Fibroblast of lung (primary cell): ENCODE data around the gene C1QTNF5.

Experiments used
- EZH2 ChIP-seq: IDR thresholded peaks from 2 replicates; pipeline ENCODE4 v1.5.1; 2012; ENCODE audit warnings: low read length, control low read depth, mild to moderate bottlenecking; ENCODE audit errors: missing control alignments
- TF ChIP-seq, protein P1 (sequence below), 2 donors: IDR thresholded peaks in 1 of 2; conservative IDR thresholded peaks in 1 of 2; 1 replicate in 1 of 2; 2 replicates in 1 of 2; pipeline ENCODE4 v1.5.1; 2011 to 2012; ENCODE audit warnings: low read length in 2 of 2, control low read depth in 1 of 2, inconsistent platforms in 1 of 2, low read depth in 1 of 2, mild to moderate bottlenecking in 1 of 2

DNA sequence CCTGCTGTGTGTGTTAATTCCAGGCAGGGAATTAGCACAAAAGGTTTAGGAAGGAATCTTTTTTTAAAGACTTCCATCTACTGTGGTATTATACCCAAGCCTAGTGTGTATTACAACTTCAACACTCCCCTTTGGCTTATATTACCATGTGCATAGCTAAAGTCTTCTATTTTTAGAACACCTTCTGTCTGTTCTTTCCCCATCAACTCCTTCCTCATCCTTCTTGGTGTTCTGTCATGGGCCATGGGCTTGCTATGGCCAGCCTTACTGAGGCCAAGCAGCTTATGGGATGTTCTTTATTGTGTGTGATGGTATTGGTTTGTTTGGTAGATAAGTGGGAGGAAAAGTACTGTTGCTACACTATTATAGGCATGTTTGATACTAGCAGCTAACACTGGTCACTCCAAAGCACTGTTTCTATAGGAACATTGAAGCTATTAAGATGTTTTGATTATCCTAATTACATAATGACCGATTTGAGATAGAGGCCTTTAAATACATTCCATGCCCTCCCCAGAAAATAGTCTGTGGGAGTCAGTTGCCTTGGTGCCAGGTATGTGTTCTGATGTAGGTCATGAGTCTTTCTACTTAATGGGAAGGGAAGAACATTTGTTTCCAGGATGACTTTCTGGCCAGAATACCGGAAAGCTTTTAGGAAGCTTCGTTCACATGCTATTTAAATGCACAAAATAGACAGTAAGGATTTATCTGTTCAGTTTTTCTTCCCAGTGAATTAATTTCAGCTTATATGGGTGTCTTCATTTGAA, 40.3 kb downstream of the C1QTNF5 start:
- TF ChIP-seq, protein P1, sequence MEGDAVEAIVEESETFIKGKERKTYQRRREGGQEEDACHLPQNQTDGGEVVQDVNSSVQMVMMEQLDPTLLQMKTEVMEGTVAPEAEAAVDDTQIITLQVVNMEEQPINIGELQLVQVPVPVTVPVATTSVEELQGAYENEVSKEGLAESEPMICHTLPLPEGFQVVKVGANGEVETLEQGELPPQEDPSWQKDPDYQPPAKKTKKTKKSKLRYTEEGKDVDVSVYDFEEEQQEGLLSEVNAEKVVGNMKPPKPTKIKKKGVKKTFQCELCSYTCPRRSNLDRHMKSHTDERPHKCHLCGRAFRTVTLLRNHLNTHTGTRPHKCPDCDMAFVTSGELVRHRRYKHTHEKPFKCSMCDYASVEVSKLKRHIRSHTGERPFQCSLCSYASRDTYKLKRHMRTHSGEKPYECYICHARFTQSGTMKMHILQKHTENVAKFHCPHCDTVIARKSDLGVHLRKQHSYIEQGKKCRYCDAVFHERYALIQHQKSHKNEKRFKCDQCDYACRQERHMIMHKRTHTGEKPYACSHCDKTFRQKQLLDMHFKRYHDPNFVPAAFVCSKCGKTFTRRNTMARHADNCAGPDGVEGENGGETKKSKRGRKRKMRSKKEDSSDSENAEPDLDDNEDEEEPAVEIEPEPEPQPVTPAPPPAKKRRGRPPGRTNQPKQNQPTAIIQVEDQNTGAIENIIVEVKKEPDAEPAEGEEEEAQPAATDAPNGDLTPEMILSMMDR (conservative IDR thresholded peaks at IDR 0.05 in 1 of 2, IDR thresholded peaks at IDR 0.05 in 1 of 2; ENCODE audit: low read depth in 1 of 2, low read length in 2 of 2), result no peak
- TF ChIP-seq EZH2, result no peak
